ENCODE results near the gene IRF2.

Gene IRF2

DNA sequence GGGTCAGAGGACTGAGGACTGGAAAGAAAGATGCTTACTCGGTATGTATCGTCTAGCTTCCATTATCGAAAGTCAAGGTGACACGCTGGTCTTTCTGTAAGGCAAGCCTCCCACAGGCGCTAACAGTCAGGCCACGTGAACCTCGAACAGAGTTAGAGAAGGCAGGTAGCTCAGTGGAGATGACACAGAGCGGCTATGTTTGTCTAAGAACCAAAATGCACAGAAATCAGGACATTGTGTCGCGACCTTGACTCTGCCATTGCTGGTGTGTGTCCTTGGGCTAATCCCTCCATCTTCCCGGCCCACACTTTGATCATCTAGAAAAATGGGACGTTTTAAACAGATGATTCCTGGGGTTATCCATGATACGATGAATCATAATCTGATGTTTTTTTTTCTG, 40.3 kb downstream of the IRF2 start:
- H3K27me3 ChIP-seq (replicated peaks) = no peaks in the 10 kb centered on the region
- in situ Hi-C loops (cut with HindIII; ENCODE audit: low pct_ligation_motif_present, low sequenced_read_pairs) = no loop called here
- H3K36me3 ChIP-seq (replicated peaks) = no peaks in the 10 kb centered on the region
- no peak overlapping the region for H3K27ac ChIP-seq
- no peak for DNase-seq
- no peak overlapping the region for H3K4me3 ChIP-seq (ENCODE audit: low read depth, low read length)
- TF ChIP-seq, protein P1, sequence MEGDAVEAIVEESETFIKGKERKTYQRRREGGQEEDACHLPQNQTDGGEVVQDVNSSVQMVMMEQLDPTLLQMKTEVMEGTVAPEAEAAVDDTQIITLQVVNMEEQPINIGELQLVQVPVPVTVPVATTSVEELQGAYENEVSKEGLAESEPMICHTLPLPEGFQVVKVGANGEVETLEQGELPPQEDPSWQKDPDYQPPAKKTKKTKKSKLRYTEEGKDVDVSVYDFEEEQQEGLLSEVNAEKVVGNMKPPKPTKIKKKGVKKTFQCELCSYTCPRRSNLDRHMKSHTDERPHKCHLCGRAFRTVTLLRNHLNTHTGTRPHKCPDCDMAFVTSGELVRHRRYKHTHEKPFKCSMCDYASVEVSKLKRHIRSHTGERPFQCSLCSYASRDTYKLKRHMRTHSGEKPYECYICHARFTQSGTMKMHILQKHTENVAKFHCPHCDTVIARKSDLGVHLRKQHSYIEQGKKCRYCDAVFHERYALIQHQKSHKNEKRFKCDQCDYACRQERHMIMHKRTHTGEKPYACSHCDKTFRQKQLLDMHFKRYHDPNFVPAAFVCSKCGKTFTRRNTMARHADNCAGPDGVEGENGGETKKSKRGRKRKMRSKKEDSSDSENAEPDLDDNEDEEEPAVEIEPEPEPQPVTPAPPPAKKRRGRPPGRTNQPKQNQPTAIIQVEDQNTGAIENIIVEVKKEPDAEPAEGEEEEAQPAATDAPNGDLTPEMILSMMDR (IDR thresholded peaks at IDR 0.05; ENCODE audit: low read depth, low read length, missing control alignments) = no peak

DNA sequence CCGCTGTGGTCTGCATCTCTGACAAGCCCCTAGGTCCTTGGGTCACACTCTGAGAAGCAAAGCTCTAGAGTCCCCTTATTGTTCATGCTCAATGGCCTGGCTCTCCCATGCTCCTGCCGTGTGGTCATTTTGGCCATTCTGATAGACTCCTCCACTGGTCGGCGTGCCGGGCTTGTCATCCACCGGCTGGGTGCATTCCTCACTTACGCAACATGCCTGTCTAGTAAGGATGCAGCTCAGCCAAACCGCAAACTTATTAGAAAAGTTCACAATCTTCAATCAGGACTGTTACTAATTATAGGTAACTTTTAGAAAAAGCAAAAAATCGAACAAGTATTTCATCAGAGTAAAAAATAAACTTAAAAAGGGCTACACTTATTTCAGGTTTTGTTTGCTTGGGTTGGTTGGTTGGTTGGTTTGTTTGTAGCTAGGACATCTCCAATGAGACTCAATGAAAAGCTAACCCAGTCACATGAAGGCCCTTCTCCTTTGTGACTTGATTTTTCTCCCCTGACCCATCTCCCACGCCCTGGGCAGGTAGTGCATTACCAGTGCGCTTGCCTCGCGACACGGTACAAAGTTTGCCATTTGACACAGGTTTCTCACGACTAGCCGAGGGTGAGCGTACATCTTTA, 41.0 kb downstream of the IRF2 start:
- TF ChIP-seq, protein P1 (IDR thresholded peaks at IDR 0.05; ENCODE audit: low read depth, low read length, missing control alignments) = no peak
- Histone ChIP-seq H3K27ac (no peak overlapping the region), H3K36me3 (replicated peaks) (peaks cover under 1% of the 10 kb centered on the region), H3K27me3 (replicated peaks) (no peaks in the 10 kb centered on the region), H3K4me3 (ENCODE audit: low read depth, low read length) (no peak overlapping the region)
- in situ Hi-C loops (cut with HindIII; ENCODE audit: low pct_ligation_motif_present, low sequenced_read_pairs) = no loop called here
- no peak for DNase-seq

DNA sequence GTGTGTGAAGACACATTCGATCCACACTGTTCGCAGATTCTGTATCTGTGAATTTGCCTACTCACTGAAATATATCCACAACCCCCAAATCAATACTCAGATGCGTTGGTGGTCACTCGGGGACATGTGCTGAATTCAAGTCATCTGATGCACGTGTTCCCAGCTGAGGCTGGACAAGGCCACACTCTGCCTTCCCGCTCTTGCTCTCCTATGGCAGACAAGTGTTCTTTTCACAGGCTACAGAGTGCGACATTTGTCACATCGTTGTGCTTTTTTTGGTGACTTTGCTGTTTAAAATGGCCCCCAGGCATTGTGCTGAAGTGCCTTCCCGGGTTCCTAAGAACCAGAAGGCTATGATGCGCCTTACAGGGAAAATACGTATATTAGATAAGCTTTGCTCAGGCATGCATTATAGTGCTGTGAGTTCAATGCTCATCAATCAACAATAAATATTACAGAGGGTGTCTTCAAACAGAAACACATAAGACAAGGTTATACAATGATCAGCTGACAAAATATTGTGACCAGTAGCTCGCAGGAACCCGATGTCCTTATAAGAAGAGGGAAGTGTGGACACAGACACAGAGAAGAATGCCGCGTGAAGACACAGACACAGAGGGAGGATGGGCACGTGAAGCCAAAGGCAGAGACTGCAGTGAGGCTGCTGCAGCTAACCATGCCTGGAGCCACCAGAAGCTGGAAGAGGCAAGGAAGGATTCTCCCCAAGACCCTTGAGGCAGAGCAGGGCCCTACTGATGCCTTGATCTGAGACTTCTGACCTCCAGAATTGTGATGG, 42.0 kb downstream of the IRF2 start:
- H3K36me3 ChIP-seq (replicated peaks) = peaks cover 2% of the 10 kb centered on the region
- no peak for DNase-seq
- no peaks in the 10 kb centered on the region for H3K27me3 ChIP-seq (replicated peaks)
- in situ Hi-C loops (cut with HindIII; ENCODE audit: low pct_ligation_motif_present, low sequenced_read_pairs) = no loop called here
- TF ChIP-seq, protein P1 (IDR thresholded peaks at IDR 0.05; ENCODE audit: low read depth, low read length, missing control alignments) = no peak
- H3K4me3 ChIP-seq (ENCODE audit: low read depth, low read length) = no peak overlapping the region
- no peak overlapping the region for H3K27ac ChIP-seq

DNA sequence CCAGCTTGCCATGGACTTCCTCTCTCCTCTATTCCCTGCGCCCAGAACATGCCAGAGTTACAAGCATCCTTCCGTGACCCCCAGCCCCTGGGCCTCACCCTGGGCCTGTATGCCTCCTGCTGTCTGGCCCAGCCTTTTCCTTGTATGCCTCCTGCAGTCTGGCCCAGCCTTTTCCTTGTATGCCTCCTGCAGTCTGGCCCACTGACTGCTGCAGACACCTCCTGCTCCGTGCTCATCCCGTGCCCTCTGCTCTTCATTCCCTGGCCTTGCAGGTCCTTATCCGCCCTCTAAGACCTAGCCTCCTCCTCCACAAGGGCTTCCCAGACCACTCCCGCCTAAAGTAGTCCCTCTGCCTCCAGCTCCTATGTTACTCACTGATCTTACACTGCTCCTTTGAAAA, 44.2 kb downstream of the IRF2 start:
- DNase-seq = no peak
- H3K27ac ChIP-seq = no peak overlapping the region
- no peaks in the 10 kb centered on the region for H3K27me3 ChIP-seq (replicated peaks)
- H3K36me3 ChIP-seq (replicated peaks) = peaks cover 9% of the 10 kb centered on the region
- TF ChIP-seq, protein P1 (IDR thresholded peaks at IDR 0.05; ENCODE audit: low read depth, low read length, missing control alignments) = no peak
- in situ Hi-C loops (cut with HindIII; ENCODE audit: low pct_ligation_motif_present, low sequenced_read_pairs) = no loop called here
- H3K4me3 ChIP-seq (ENCODE audit: low read depth, low read length) = no peak overlapping the region

DNA sequence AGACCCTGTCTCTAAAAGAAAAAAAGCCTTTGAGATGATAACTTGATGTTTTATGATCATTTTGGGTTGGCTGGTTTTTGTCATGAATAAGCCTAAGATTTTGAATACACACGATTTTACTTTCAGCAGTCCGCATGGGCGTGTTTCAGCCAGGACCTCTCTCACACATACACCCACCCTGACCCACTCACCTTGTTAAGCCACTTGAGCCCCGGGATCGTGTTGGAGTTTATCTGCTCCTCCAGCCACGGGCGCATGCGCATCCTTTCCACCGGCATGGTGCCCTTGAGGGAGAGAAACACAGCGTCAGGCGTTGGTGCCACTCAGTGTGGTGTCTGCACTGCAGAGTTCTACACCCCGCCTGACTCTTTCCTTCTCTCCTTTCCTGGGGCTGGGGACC, 45.6 kb downstream of the IRF2 start:
- TF ChIP-seq, protein P1 (IDR thresholded peaks at IDR 0.05; ENCODE audit: low read depth, low read length, missing control alignments) = no peak
- Histone ChIP-seq H3K27me3 (replicated peaks) (no peaks in the 10 kb centered on the region), H3K27ac (no peak overlapping the region), H3K4me3 (ENCODE audit: low read depth, low read length) (no peak overlapping the region), H3K36me3 (replicated peaks) (peaks cover 11% of the 10 kb centered on the region)
- no peak for DNase-seq
- in situ Hi-C loops (cut with HindIII; ENCODE audit: low pct_ligation_motif_present, low sequenced_read_pairs) = no loop called here
